ENCODE results near the gene CDK14. TPM values are rescaled to one million over a fixed set of nuclear protein-coding genes. Genes with fewer than 3 reads are reported as not detected.

The CDK14 gene
- total and polyA plus RNA-seq, 9 donors, result 12.6 to 54.1 (median 43.8) TPM

DNA sequence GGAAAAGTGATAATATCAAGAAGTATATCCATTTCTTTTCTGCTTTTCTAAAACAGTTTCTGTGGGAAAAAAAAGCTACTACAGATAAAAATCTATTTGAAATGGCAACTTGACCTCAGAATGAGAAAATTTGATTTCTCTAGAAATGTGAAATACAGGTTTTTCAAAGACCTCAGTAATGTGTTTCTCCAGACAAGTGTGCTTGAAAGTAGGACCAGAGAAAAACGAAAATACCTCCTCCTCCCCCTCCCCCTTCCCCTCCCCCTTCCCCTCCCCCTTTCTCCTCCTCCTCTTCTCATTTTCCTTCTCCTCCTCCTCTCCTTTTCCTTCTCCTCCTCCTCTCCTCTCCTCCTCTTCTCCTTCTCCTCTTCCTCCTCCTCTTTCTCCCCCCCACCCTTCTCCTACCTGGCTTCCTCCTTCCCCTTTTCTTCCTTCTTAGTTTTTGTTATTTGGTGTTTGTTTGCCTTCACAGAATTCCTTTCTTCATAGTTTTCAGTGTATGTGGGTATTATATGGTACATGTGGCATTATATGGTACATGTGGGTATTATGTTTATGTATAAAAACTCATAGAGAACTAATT is 179.4 kb downstream of the CDK14 start:
- no peak for DNase-seq
- Histone ChIP-seq H3K27me3 (no peaks in the 10 kb centered on the region), H3K27ac (no peak overlapping the region), H3K4me1 (ENCODE audit: insufficient read depth) (peaks cover 3% of the 10 kb centered on the region), H3K9me3 (no peaks in the 10 kb centered on the region), H3K4me3 (no peak overlapping the region), H3K36me3 (no peaks in the 10 kb centered on the region)
- TF ChIP-seq POLR2A (IDR thresholded peaks at IDR 0.05) (no peak), EP300 (IDR thresholded peaks at IDR 0.05) (no peak)
- TF ChIP-seq, protein P1, sequence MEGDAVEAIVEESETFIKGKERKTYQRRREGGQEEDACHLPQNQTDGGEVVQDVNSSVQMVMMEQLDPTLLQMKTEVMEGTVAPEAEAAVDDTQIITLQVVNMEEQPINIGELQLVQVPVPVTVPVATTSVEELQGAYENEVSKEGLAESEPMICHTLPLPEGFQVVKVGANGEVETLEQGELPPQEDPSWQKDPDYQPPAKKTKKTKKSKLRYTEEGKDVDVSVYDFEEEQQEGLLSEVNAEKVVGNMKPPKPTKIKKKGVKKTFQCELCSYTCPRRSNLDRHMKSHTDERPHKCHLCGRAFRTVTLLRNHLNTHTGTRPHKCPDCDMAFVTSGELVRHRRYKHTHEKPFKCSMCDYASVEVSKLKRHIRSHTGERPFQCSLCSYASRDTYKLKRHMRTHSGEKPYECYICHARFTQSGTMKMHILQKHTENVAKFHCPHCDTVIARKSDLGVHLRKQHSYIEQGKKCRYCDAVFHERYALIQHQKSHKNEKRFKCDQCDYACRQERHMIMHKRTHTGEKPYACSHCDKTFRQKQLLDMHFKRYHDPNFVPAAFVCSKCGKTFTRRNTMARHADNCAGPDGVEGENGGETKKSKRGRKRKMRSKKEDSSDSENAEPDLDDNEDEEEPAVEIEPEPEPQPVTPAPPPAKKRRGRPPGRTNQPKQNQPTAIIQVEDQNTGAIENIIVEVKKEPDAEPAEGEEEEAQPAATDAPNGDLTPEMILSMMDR (IDR thresholded peaks at IDR 0.05), result no peak
- WGBS, 3 donors, result 64 to 72% (median 65%) methylated on average over 1 of the region's 1 CpG
- intact Hi-C loops (cut with DNase I), result no loop called here

DNA sequence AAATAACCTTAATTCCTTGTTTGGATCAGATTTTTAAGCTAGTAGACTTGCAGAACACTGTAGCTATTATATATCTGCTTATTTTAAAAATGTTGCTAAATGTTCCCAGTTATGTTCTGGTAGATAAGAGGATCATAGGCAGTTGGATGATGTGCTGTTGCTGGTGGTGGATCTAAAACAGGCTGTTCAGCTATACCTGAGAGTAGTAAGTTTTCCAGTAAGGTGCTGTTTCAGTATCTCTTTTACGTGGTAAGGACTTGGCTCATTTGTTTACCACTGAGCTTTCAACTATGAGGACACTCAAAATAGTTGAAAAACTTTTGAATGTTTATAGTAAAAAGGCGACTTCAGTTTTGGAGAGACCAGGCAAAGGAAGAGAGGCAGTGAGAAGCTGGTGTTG is 180.9 kb downstream of the CDK14 start:
- intact Hi-C loops (cut with DNase I), result no loop called here
- Histone ChIP-seq H3K4me3 (no peak overlapping the region), H3K27me3 (no peaks in the 10 kb centered on the region), H3K4me1 (ENCODE audit: insufficient read depth) (peaks cover 3% of the 10 kb centered on the region), H3K9me3 (no peaks in the 10 kb centered on the region), H3K36me3 (no peaks in the 10 kb centered on the region), H3K27ac (no peak overlapping the region)
- TF ChIP-seq POLR2A (IDR thresholded peaks at IDR 0.05), result no peak
- TF ChIP-seq, protein P1 (IDR thresholded peaks at IDR 0.05), result no peak
- no peak for TF ChIP-seq EP300 (IDR thresholded peaks at IDR 0.05)
- 14 to 20% (median 18%) methylated on average over 2 of the region's 2 CpGs for WGBS, 3 donors
- no peak for DNase-seq

DNA sequence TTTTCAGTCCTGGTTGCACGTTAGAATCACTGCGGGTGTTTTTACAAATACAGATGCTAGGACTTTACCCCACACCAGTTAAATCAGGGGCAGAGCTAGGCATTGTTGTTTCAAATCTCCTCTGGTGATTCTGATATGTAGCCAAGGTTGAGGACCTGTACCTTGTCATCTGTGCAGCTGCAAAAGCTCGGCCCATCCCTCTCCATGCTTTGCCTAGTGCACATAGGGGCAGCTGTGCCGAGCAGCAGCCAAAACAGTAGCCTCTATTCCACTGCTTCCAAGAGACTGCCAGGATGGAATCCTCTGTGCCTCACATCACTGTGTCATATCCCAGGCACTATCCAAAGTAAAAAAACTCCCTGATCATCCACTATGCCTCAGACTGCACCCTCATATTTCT is 181.3 kb downstream of the CDK14 start:
- Histone ChIP-seq H3K27ac (no peak overlapping the region), H3K4me1 (ENCODE audit: insufficient read depth) (peaks cover 3% of the 10 kb centered on the region), H3K4me3 (no peak overlapping the region), H3K27me3 (no peaks in the 10 kb centered on the region), H3K9me3 (no peaks in the 10 kb centered on the region), H3K36me3 (no peaks in the 10 kb centered on the region)
- intact Hi-C loops (cut with DNase I), result no loop called here
- TF ChIP-seq EP300 (IDR thresholded peaks at IDR 0.05) (no peak), POLR2A (IDR thresholded peaks at IDR 0.05) (no peak)
- TF ChIP-seq, protein P1 (IDR thresholded peaks at IDR 0.05), result no peak
- 10 to 15% (median 11%) methylated on average over 4 of the region's 4 CpGs for WGBS, 3 donors
- DNase-seq, result peak in 4 of 5 donors; percentile 24 to 68 (median 40)

DNA sequence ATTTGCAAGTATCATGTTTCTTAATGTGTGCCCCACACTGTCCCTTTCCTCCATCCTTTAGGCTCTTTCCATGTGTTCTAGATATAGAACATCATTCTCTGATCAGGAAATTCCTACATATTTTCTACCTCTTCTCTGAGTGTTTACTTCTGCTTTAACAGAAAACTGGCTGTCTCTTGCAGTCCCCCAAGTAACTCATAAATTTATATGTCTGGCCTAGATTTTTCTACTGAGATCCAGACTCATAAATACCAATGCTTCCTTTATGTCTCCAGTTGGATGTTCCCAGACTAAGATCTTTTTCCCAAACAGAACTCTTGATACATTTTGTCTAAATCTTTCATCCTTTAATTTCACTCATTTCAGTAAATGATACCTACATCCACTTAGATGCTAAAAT is 181.8 kb downstream of the CDK14 start:
- Histone ChIP-seq H3K4me1 (ENCODE audit: insufficient read depth) (peaks cover 3% of the 10 kb centered on the region), H3K36me3 (no peaks in the 10 kb centered on the region), H3K27ac (no peak overlapping the region), H3K4me3 (no peak overlapping the region), H3K9me3 (no peaks in the 10 kb centered on the region), H3K27me3 (no peaks in the 10 kb centered on the region)
- DNase-seq, result no peak
- intact Hi-C loops (cut with DNase I), result no loop called here
- TF ChIP-seq, protein P1 (IDR thresholded peaks at IDR 0.05), result no peak
- TF ChIP-seq POLR2A (IDR thresholded peaks at IDR 0.05) (no peak), EP300 (IDR thresholded peaks at IDR 0.05) (no peak)

All from ovary (tissue), 9 donors.